ENCODE data around the gene HNRNPM.

GRCh38 chr19:8513687-8514504 is 69.1 kb downstream of the HNRNPM start, which contains the start of gene ZNF414:
- TF ChIP-seq CTCF (conservative IDR thresholded peaks at IDR 0.05; ENCODE audit: low read length) (no peak), EZH2phosphoT487 (IDR thresholded peaks at IDR 0.05; ENCODE audit: borderline replicate concordance) (no peak)
